H1 (cell line): ENCODE data around the gene GPC6. TPM values are rescaled to one million over a fixed set of nuclear protein-coding genes. Genes with fewer than 3 reads are reported as not detected.

ENCODE experiments used
- CTCF ChIA-PET: fragments of 300-600 bp; sonication (Branson Sonifier 250); formaldehyde crosslinking; loops from one replicate; lab custom pipeline; 2021; ENCODE audit not compliant: partially characterized antibody; lab: Charles Lee
- POLR2A ChIA-PET: fragments of 300-600 bp; sonication (Branson Sonifier 250); formaldehyde crosslinking; loops from one replicate; lab custom pipeline; 2021; ENCODE audit warnings: inconsistent platforms; ENCODE audit not compliant: partially characterized antibody; lab: Charles Lee
- DNase-seq, 2 experiments: peaks; one replicate each; pipeline versions ENCODE4 v3.0.0 to v3.0.0-alpha.2; 2010 to 2022; ENCODE audit warnings: low spot score in 2 of 2, low read depth in 1 of 2, mixed read lengths in 1 of 2
- FAIRE-seq: peaks from 2 replicates; lab custom pipeline; 2011; peaks lifted over from hg19 to GRCh38; lab: Jason Lieb, UNC
- H2AFZ ChIP-seq: 2 replicates; pipeline ENCODE4 v1.8.1; 2012; ENCODE audit warnings: low read length, inconsistent platforms
- H2AK5ac ChIP-seq: 2 replicates; pipeline ENCODE4 v1.6.1; 2013; ENCODE audit warnings: low read depth, low read length
- H2BK120ac ChIP-seq: replicated peaks from 2 replicates; pipeline ENCODE3; 2013; ENCODE audit warnings: low read depth, low read length, inconsistent platforms
- H2BK12ac ChIP-seq: 2 replicates; pipeline ENCODE4 v1.6.1; 2013; ENCODE audit warnings: low read depth, low read length
- H2BK15ac ChIP-seq: 2 replicates; pipeline ENCODE4 v1.6.1; 2013; ENCODE audit warnings: low read length
- H2BK20ac ChIP-seq: 2 replicates; pipeline ENCODE4 v1.6.1; 2013; ENCODE audit warnings: low read length
- H2BK5ac ChIP-seq: 2 replicates; pipeline ENCODE4 v1.6.1; 2013; ENCODE audit warnings: low read depth, low read length
- H3K14ac ChIP-seq: 2 replicates; pipeline ENCODE4 v1.6.1; 2013; ENCODE audit warnings: inconsistent platforms; ENCODE audit not compliant: insufficient read length
- H3K18ac ChIP-seq: 2 replicates; pipeline ENCODE4 v1.6.1; 2013; ENCODE audit warnings: low read length; ENCODE audit errors: extremely low read depth
- H3K23ac ChIP-seq: 2 replicates; pipeline ENCODE4 v1.6.1; 2013; ENCODE audit warnings: inconsistent platforms; ENCODE audit not compliant: insufficient read length
- H3K23me2 ChIP-seq: 2 replicates; pipeline ENCODE4 v1.6.1; 2013; ENCODE audit warnings: low read depth, low read length
- H3K27ac ChIP-seq: 2 replicates; pipeline ENCODE4 v1.6.1; 2011; ENCODE audit warnings: low read depth, low read length, inconsistent platforms
- H3K27me3 ChIP-seq, 4 experiments: replicated peaks in 1 of 4; 1 replicate in 1 of 4; 2 replicates in 3 of 4; pipeline versions ENCODE4 v1.6.1 to v1.8.1; 2011 to 2013; ENCODE audit warnings: low read length in 3 of 4, mild to moderate bottlenecking in 3 of 4, inconsistent platforms in 2 of 4, mixed read lengths in 2 of 4, moderate library complexity in 1 of 4; ENCODE audit not compliant: control insufficient read depth in 3 of 4, insufficient read depth in 3 of 4; ENCODE audit errors: extremely low read depth in 1 of 4
- H3K36me3 ChIP-seq, 4 experiments: 2 replicates each; pipeline versions ENCODE4 v1.6.1 to v1.8.1; 2011 to 2013; ENCODE audit warnings: mild to moderate bottlenecking in 4 of 4, low read length in 3 of 4, moderate library complexity in 2 of 4, control low read depth in 1 of 4, inconsistent platforms in 1 of 4; ENCODE audit not compliant: insufficient read depth in 4 of 4, control insufficient read depth in 2 of 4
- H3K4ac ChIP-seq: replicated peaks from 2 replicates; pipeline ENCODE3; 2013; ENCODE audit warnings: low read length, low read depth, mixed read lengths, inconsistent platforms; ENCODE audit not compliant: insufficient read length
- H3K4me1 ChIP-seq, 4 experiments: replicated peaks in 1 of 4; 1 replicate in 1 of 4; 2 replicates in 3 of 4; pipeline versions ENCODE4 v1.6.1 to v1.8.1; 2011 to 2013; ENCODE audit warnings: low read length in 3 of 4, inconsistent platforms in 2 of 4, mixed read lengths in 1 of 4; ENCODE audit not compliant: insufficient read depth in 4 of 4, control insufficient read depth in 3 of 4
- H3K4me2 ChIP-seq, 2 experiments: 2 replicates each; pipeline versions ENCODE4 v1.6.1 to v1.8.1; 2011 to 2013; ENCODE audit warnings: low read depth in 2 of 2, low read length in 2 of 2, control low read depth in 1 of 2, inconsistent platforms in 1 of 2, mild to moderate bottlenecking in 1 of 2; ENCODE audit not compliant: insufficient read depth in 1 of 2
- H3K4me3 ChIP-seq, 4 experiments: fragments of 200-600, 300-600 bp in 1 of 4; sonication (generic), shearing (Covaris generic), sonication (Bioruptor Twin) in 1 of 4; 2 replicates each; pipeline versions ENCODE4 v1.5.1 to v1.8.1; 2011 to 2016; ENCODE audit warnings: low read length in 4 of 4, low read depth in 3 of 4, control low read depth in 2 of 4, inconsistent platforms in 2 of 4, mild to moderate bottlenecking in 2 of 4, mixed read lengths in 1 of 4, moderate library complexity in 1 of 4; ENCODE audit not compliant: insufficient read depth in 2 of 4; ENCODE audit errors: extremely low read depth in 1 of 4
- H3K56ac ChIP-seq: replicated peaks from 2 replicates; pipeline ENCODE3; 2013; ENCODE audit warnings: low read depth, mild to moderate bottlenecking, mixed read lengths, low read length, inconsistent platforms; ENCODE audit not compliant: insufficient read length
- H3K79me1 ChIP-seq: 2 replicates; pipeline ENCODE4 v1.6.1; 2013; ENCODE audit warnings: low read depth, low read length, control low read depth
- H3K79me2 ChIP-seq, 2 experiments: 2 replicates each; pipeline versions ENCODE4 v1.6.1 to v1.8.1; 2012 to 2013; ENCODE audit warnings: low read length in 2 of 2, mild to moderate bottlenecking in 2 of 2, inconsistent platforms in 1 of 2; ENCODE audit not compliant: insufficient read depth in 2 of 2, control insufficient read depth in 1 of 2
- H3K9ac ChIP-seq, 4 experiments: replicated peaks in 1 of 4; 1 replicate in 1 of 4; 2 replicates in 3 of 4; pipeline versions ENCODE4 v1.6.1 to v1.8.1; 2011 to 2013; ENCODE audit warnings: low read depth in 3 of 4, low read length in 3 of 4, control low read depth in 2 of 4, mild to moderate bottlenecking in 2 of 4, moderate library complexity in 2 of 4, inconsistent platforms in 1 of 4; ENCODE audit errors: extremely low read depth in 1 of 4
- H3K9me3 ChIP-seq, 2 experiments: 2 replicates each; pipeline versions ENCODE4 v1.6.1 to v1.8.1; 2012 to 2013; ENCODE audit warnings: mild to moderate bottlenecking in 2 of 2, moderate library complexity in 2 of 2, control low read depth in 1 of 2, inconsistent platforms in 1 of 2, low read depth in 1 of 2, low read length in 1 of 2, mixed read lengths in 1 of 2; ENCODE audit not compliant: insufficient read depth in 2 of 2
- H4K20me1 ChIP-seq, 2 experiments: replicated peaks in 1 of 2; 2 replicates each; pipeline versions ENCODE3 to v1.8.1; 2011 to 2013; ENCODE audit warnings: inconsistent platforms in 2 of 2, low read length in 2 of 2, mild to moderate bottlenecking in 1 of 2; ENCODE audit not compliant: insufficient read depth in 2 of 2, control insufficient read depth in 1 of 2
- H4K5ac ChIP-seq: 2 replicates; pipeline ENCODE4 v1.6.1; 2013; ENCODE audit warnings: low read length, low read depth, mixed read lengths, inconsistent platforms; ENCODE audit not compliant: insufficient read length
- H4K8ac ChIP-seq: 2 replicates; pipeline ENCODE4 v1.8.0; 2013; ENCODE audit warnings: mild to moderate bottlenecking, moderate library complexity, low read length, inconsistent platforms; ENCODE audit not compliant: insufficient read depth; ENCODE audit errors: extremely low read depth
- H4K91ac ChIP-seq: replicated peaks from 2 replicates; pipeline ENCODE3; 2013; ENCODE audit warnings: low read length, mixed read lengths, inconsistent platforms; ENCODE audit not compliant: insufficient read length
- BCL11A ChIP-seq, 2 experiments: IDR thresholded peaks; one replicate each; pipeline ENCODE4 v1.6.1; 2011; ENCODE audit warnings: low read depth in 2 of 2, low read length in 2 of 2, mild to moderate bottlenecking in 2 of 2
- CTCF ChIP-seq, 3 experiments: IDR thresholded peaks; 1 replicate in 2 of 3; 2 replicates in 1 of 3; pipeline versions ENCODE4 v1.5.1 to v1.6.1; 2011; ENCODE audit warnings: low read length in 3 of 3, mild to moderate bottlenecking in 3 of 3, inconsistent platforms in 2 of 3, low read depth in 1 of 3, moderate library complexity in 1 of 3; ENCODE audit not compliant: insufficient read depth in 1 of 3; ENCODE audit errors: control extremely low read depth in 1 of 3
- E2F6 ChIP-seq: IDR thresholded peaks from 2 replicates; pipeline ENCODE4 v1.6.1; 2012; ENCODE audit warnings: inconsistent platforms
- TEAD4 ChIP-seq: IDR thresholded peaks from 2 replicates; pipeline ENCODE4 v1.6.1; 2012; ENCODE audit warnings: low read depth, low read length, inconsistent platforms, mixed read lengths
- WGBS, 2 experiments: shearing (Covaris generic) in 1 of 2; methylation state at CpG; one replicate each; pipeline versions ENCODE4 v1.1.6 to v1.1.7; 2013 to 2015; ENCODE audit warnings: low lambda C conversion rate in 2 of 2, mixed read lengths in 2 of 2, inconsistent platforms in 1 of 2, low coverage in 1 of 2, missing lambda C conversion rate in 1 of 2; ENCODE audit not compliant: insufficient replicate concordance in 2 of 2, insufficient coverage in 1 of 2, insufficient read length in 1 of 2; ENCODE audit errors: extremely low coverage in 1 of 2, missing lambda C conversion rate in 1 of 2; 5-methylcytosine and 5-hydroxymethylcytosine counted together
- polyA plus RNA-seq, 7 experiments: library from polyadenylated mRNA; depleted of rRNA in 3 of 7; stranded (reverse) in 5 of 7; unstranded in 2 of 7; fragments of >200 nt in 5 of 7; fragments of 200-250 nt in 2 of 7; gene quantifications; 1 replicate in 5 of 7; 2 replicates in 1 of 7; 4 replicates in 1 of 7; pipeline versions ENCODE4 v1.2.1 to v1.2.3, GENCODE V29; 2011 to 2013; ENCODE audit warnings: missing spikeins in 2 of 7, mixed read lengths in 2 of 7
- total RNA-seq: library from RNA; stranded (reverse); fragmentation: NEBNext Ultra II Directional; extraction: Animal tissue kit (Norgen Biotek cat#: 25700); gene quantifications from 2 replicates; pipeline ENCODE4 v1.2.1, GENCODE V29; 2021

The GPC6 gene
- total and polyA plus RNA-seq, 2 of the 8 experiments (the other 6 are each of a cell fraction or from before 2014, with no cell fraction given) = 5.4 to 12.0 TPM

- H4K20me1 ChIP-seq = no peaks in the 10 kb centered on the region
- H2BK20ac ChIP-seq = no peak overlapping the region
- H3K4me1 ChIP-seq = no peaks in the 10 kb centered on the region
- no peaks in the 10 kb centered on the region for H3K9me3 ChIP-seq
- CTCF ChIA-PET = interaction anchor here (0.6 to 3.0 kb wide), 5 partner anchors 8 to 203 kb away, joined by 3 to 14 read pairs (median 4); no protein-coding TSS in a partner anchor
- DNase-seq (no peak), FAIRE-seq (no peak)
- POLR2A ChIA-PET = no interaction called here
- no peak overlapping the region for H2BK120ac ChIP-seq
- H3K18ac ChIP-seq = no peak overlapping the region
- no peak overlapping the region for H3K4me3 ChIP-seq
- no peaks in the 10 kb centered on the region for H3K79me1 ChIP-seq
- no peak overlapping the region for H3K4ac ChIP-seq
- no peak overlapping the region for H4K91ac ChIP-seq
- H2BK5ac ChIP-seq = no peak overlapping the region
- H3K56ac ChIP-seq = no peak overlapping the region
- no peak overlapping the region for H2BK12ac ChIP-seq
- 100% methylated on average over 4 of the region's 4 CpGs; no CpG with 5 or more reads in 1 of the 2 experiments for WGBS, 2 experiments
- H3K9ac ChIP-seq = no peak overlapping the region
- no peak overlapping the region for H2AK5ac ChIP-seq
- no peaks in the 10 kb centered on the region for H3K23me2 ChIP-seq
- no peak overlapping the region for H3K23ac ChIP-seq
- H3K4me2 ChIP-seq = no peak overlapping the region
- no peaks in the 10 kb centered on the region for H3K79me2 ChIP-seq
- H3K36me3 ChIP-seq = no peaks in the 10 kb centered on the region
- no peak overlapping the region for H2BK15ac ChIP-seq
- H3K27ac ChIP-seq = no peak overlapping the region
- no peak overlapping the region for H4K5ac ChIP-seq
- H2AFZ ChIP-seq = no peak overlapping the region
- no peaks in the 10 kb centered on the region for H3K27me3 ChIP-seq
- no peak overlapping the region for H3K14ac ChIP-seq
- H4K8ac ChIP-seq = no peak overlapping the region
- no peak for TF ChIP-seq CTCF (IDR thresholded peaks at IDR 0.05; ENCODE audit: control extremely low read depth in 1 of 3, insufficient read depth in 1 of 3, low read depth in 1 of 3, low read length in 3 of 3)
- TF ChIP-seq BCL11A (IDR thresholded peaks at IDR 0.05; ENCODE audit: low read depth in 2 of 2, low read length in 2 of 2) = no peak
- no peak for TF ChIP-seq TEAD4
- no peak for TF ChIP-seq E2F6
Observed at GRCh38 chr13:94394723-94395122, 1168.1 kb downstream of the GPC6 start.
